Measurements from ENCODE around the gene CDON.
A peak's percentile ranks its signal among the peaks of the same experiment; 100 is the strongest.
"Not testable (repeated sequence)": the region's sequence is repeated elsewhere in the genome, so short reads cannot be mapped to it uniquely, and the experiment has no call there.

Gene CDON

DNA sequence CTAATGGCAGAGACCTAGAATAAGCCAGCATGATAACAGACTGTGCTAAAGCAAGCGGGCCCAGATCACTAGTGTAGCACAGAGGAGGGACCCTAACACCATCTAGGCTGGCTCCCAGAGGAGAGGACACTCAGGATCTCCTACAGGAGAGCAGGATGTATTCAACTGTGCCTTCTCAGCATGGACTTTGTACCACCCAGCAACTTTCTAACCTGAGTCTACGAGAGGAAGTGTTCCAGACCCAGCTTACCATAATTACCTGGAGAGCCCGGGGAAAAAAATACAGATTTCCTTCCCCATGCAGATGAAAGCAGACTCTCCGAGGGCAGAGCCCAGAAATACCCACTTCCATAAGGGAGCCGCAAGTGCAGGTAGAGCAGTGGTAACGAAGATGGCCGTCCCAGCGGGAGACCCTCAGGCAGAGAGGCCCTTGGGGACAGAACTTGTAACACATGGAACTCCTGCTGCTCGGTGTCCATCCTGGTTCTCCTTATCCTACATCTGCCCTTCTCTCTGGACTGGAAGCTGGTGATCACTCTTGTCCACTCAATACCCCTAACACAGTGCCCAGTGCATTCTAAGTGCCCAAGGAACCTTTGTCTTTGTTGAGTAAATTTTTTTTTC, 138.2 kb downstream of the CDON start:
- DNase-seq (ENCODE audit: low spot score): no peak

DNA sequence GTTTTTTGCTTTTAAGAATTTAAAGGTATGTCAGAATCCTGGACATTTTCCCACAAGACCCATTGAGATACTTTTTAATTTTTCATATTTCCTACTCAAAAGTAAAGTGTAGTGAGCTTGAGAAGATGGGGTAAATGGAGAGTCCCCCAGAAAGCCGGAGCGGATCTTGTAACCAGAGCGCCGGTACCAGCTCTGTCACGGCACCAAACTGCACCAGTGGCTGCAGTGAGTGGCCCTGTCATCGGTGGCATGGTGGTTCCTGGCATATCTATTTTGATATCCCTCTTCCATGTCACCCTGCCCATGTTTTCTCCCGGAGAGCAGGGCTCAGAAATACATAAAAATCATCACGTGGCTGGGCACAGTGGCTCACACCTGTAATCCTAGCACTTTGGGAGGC, 139.0 kb downstream of the CDON start:
- no peak for DNase-seq (ENCODE audit: low spot score)

DNA sequence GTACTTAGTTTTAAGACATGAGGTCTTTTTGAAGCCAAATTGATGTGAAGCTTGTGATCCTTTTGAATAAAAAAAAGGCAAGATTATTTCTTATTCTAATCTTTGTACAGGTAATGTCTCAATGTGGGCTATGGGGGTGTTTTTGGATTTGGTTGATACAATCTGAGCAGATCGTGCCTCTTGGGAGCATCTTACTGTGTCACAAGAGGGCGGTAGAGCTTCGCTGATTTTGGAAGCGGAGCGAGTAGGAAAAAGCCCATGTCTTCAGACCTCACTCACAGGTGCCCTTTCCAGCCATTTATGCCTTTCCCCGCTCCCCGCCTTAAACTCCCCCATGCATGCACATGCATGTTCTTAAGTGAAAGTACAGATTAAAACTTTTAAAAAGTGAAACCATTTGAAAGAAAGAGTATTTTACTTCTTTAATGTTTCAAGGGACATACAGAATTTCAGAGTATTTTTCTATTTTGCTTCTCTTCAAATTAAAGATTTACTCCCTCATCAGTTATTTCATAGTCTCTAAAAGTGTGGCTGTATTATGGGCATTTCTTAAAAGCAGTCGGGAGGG, 139.6 kb downstream of the CDON start:
- peak; percentile 43 for DNase-seq (ENCODE audit: low spot score)

DNA sequence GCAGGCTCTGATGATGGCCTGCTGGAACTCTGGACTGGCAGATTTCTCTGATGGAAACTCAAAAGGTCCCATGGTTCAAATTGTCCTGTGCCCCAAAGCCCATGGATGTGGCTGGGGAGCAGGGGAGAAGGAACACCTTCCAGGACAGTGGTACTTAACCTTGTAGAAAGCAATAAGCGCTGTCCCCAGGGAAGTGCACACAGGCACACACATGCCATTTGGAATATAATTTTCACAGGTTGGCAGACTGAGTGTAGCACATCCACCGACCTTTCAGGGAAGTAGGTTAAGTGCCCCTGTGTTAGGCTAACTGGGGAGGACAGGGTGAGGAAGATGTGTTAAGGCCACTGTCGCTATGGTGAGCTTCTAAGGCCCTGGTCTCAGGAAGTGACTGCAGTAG, 140.5 kb downstream of the CDON start:
- no peak for DNase-seq (ENCODE audit: low spot score)

DNA sequence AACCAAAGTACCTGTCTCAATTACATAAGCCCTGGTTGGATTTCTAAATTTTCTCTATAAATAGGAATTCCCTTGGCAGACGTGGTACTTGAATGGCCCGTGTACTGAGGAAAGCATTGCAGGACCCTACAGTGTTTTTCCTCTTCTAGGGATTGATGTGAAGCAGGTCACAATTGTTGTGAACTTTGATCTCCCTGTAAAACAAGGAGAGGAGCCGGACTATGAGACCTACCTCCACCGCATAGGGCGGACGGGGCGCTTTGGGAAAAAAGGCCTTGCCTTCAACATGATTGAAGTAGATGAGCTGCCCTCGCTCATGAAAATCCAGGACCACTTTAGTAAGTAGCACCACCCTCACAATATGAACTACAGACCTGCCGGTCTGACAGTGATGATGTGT, 141.6 kb downstream of the CDON start:
- no peak for DNase-seq (ENCODE audit: low spot score)

DNA sequence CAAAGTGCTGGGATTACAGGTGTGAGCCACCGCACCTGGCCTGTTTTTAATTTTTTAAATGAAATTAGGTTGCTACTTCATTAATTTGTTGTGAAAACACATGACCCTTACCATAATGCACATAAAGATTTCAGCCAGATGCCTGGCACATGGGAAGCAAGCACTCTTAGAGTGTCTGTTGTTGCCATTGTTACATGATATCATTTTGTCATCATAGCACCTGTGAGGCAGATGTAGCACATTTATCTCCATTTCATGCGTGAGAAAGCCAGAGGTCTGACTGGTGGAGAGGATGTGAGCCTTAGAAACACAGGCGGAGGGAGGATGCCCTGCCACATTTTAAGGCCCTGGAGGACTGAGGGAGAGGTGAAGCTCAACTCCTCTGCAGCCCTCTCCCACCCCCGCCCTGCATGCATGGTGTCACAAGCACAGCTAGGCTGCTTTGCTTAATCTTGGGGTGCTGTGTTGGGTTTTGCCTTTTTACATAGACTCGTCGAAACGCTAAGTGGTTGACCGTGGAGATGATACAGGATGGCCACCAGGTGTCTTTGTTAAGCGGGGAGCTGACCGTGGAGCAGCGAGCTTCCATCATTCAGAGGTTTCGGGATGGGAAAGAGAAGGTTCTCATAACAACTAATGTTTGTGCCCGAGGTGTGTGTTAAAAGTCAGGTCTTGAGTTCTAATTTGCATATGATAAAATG, 144.4 kb downstream of the CDON start:
- DNase-seq (ENCODE audit: low spot score): no peak

DNA sequence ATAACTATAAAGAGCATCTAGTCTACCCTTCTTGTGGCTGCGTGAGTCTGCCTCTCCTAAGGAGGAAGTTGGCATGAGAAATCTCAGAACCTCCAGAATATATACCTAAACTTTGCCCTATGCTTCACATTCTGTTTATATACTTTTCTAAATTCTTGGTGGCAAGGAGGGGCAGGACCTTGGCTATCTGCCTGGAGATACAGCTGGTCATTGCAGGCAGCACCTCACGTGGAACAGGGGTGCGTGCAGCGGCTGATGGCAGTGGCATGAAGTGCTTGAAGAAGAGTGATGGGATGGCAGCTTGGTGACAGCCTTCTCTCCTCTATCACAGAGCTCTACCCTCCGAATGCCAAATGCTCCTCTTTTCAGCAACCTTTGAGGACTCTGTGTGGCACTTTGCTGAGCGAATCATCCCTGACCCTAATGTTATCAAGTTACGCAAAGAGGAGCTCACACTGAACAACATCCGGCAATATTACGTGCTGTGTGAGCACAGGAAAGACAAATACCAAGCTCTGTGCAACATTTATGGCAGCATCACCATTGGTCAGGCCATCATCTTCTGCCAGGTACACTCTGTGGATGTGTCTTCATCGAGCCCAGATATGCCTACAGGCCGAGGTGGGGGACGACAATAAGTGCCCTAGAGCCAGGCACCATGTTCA, 145.9 kb downstream of the CDON start:
- no peak for DNase-seq (ENCODE audit: low spot score)

DNA sequence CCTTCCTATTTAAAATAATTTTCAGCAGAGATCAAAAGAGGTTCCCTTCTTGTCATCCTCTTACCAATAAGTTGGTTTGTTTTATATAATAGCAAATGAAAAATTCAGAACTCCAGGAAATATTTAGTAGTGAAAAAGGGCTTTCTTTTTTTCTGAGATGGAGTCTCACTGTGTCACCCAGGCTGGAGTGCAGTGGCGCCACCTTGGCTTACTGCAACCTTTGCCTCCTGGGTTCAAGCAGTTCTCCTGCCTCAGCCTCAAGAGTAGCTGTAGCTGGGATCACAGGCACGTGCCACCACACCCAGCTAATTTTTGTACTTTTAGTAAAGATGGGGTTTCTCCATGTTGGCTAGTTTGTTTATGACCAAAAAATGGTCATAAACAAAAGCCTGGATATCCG, 148.1 kb downstream of the CDON start:
- DNase-seq (ENCODE audit: low spot score): not testable (repeated sequence)

DNA sequence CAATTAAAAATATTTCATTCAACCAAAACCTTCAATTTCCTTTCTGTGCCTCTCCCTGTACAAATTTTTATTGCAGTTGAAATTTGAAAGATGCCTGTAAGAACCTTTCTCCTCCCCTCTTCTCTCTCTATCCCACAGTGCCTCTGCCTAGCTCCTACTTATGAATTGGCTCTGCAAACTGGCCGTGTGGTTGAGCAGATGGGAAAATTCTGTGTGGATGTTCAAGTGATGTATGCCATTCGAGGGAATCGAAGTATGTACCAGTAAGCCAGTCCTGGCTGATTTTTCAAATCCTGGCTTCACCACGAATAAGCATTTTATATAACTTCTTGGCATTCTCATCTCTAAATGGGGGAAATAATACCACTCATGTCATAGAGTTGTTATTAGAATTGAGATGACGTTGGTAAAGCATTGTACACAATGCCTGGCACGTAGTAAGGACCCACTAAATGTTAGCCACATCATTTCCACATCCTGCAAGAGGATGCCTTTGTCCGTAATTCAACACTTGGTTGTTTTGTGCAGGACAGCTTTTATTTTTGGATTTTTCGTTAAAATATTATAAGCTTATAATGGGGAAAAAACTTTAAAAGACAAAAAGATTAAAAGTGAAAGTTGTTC, 152.3 kb downstream of the CDON start:
- DNase-seq (ENCODE audit: low spot score): no peak

All from HuH-7.5 (cell line).